Raji (cell line): ENCODE results near the gene PLCG1.

ENCODE experiments used
- POLR2A ChIP-seq: IDR thresholded peaks from 2 replicates; pipeline ENCODE4 v1.6.1; 2011; ENCODE audit warnings: low read depth, low read length, control low read depth; ENCODE audit not compliant: insufficient read depth

Gene PLCG1

GRCh38 chr20:41118632-41119031 lies 18.7 kb upstream of the PLCG1 start:
- TF ChIP-seq POLR2A = no peak

GRCh38 chr20:41119614-41120561 lies 17.5 kb upstream of the PLCG1 start:
- TF ChIP-seq POLR2A = no peak

GRCh38 chr20:41121399-41121798 lies 15.9 kb upstream of the PLCG1 start:
- no peak for TF ChIP-seq POLR2A

- no peak for TF ChIP-seq POLR2A
Observed at GRCh38 chr20:41123631-41124030, 13.7 kb upstream of the PLCG1 start.

GRCh38 chr20:41124451-41125094 lies 12.8 kb upstream of the PLCG1 start:
- TF ChIP-seq POLR2A = no peak

- no peak for TF ChIP-seq POLR2A
Observed at GRCh38 chr20:41125530-41126457, 11.5 kb upstream of the PLCG1 start.

- TF ChIP-seq POLR2A = no peak
Observed at GRCh38 chr20:41126719-41127118, 10.6 kb upstream of the PLCG1 start.

- TF ChIP-seq POLR2A = no peak
Observed at GRCh38 chr20:41131594-41132387, 5.6 kb upstream of the PLCG1 start.

- peak; percentile 30; the same call in 1 of the 2 replicates for TF ChIP-seq POLR2A
Observed at GRCh38 chr20:41133709-41134361, 3.5 kb upstream of the PLCG1 start.

GRCh38 chr20:41134362-41135186 lies 2.8 kb upstream of the PLCG1 start:
- no peak for TF ChIP-seq POLR2A

- no peak for TF ChIP-seq POLR2A
Observed at GRCh38 chr20:41135187-41135887, 2.0 kb upstream of the PLCG1 start.

- TF ChIP-seq POLR2A = no peak
Observed at GRCh38 chr20:41135888-41136679, 1.3 kb upstream of the PLCG1 start.
